ENCODE results near the gene CYP21A2. TPM values are rescaled to one million over a fixed set of nuclear protein-coding genes. Genes with fewer than 3 reads are reported as not detected.

Gene CYP21A2
- total and polyA plus RNA-seq, 10 of the 15 experiments (the other 5 are each of a cell fraction or from before 2014, with no cell fraction given), result 0.04 to 0.92 (median 0.23) TPM; not detected in 7

GRCh38 chr6:32082935-32083334 is 44.7 kb downstream of the CYP21A2 start:
- Histone ChIP-seq H3K4me2 (ENCODE audit: control insufficient read depth, insufficient read depth) (no peak overlapping the region), H4K20me1 (ENCODE audit: control insufficient read depth, insufficient read depth) (no peaks in the 10 kb centered on the region), H3K9ac (ENCODE audit: control insufficient read depth, insufficient read depth, low read length) (no peak overlapping the region), H3K9me3 (replicated peaks; ENCODE audit: control insufficient read depth, insufficient read depth, low read length) (no peaks in the 10 kb centered on the region), H3K4me3 (no peak overlapping the region), H3K27ac (ENCODE audit: control insufficient read depth, insufficient read depth) (no peak overlapping the region), H3K4me1 (ENCODE audit: control insufficient read depth, insufficient read depth, low read length) (peaks cover 16% of the 10 kb centered on the region), H3K27me3 (replicated peaks in 1 of 2; ENCODE audit: control insufficient read depth in 2 of 2, insufficient read depth in 2 of 2, low read length in 1 of 2) (peaks cover 3 to 8% of the 10 kb centered on the region in 2 experiments; a peak in 3 of 4 replicates), H3K36me3 (ENCODE audit: control insufficient read depth in 2 of 2, insufficient read depth in 2 of 2, low read length in 1 of 2) (no peaks in the 10 kb centered on the region), H2AFZ (ENCODE audit: control insufficient read depth, low read depth, low read length) (no peak overlapping the region), H3K79me2 (ENCODE audit: control insufficient read depth, insufficient read depth, low read length) (no peaks in the 10 kb centered on the region)
- ChIA-PET POLR2A (no interaction called here), SMC1A (ENCODE audit: uncharacterized antibody, unreplicated experiment) (no interaction called here), RAD21 (ENCODE audit: unreplicated experiment) (no interaction called here), CTCF (interaction anchor here (0.9 kb wide), 1 partner anchor 36 kb away, joined by 3 read pairs; no protein-coding TSS in a partner anchor)
- in situ Hi-C loops (cut with MboI) (no loop called here), intact Hi-C loops (cut with micrococcal nuclease; ENCODE audit: unreplicated experiment) (no loop called here)
- no peak for DNase-seq (ENCODE audit: low read depth, low spot score)
- WGBS (ENCODE audit: insufficient coverage, insufficient replicate concordance, low lambda C conversion rate, missing lambda C conversion rate), result 62% methylated on average over 9 of the region's 9 CpGs
- TF ChIP-seq FOS (IDR thresholded peaks at IDR 0.05; ENCODE audit: borderline replicate concordance, extremely low read depth, insufficient read length) (no peak), MYB (IDR thresholded peaks at IDR 0.05; ENCODE audit: borderline replicate concordance, low read depth, low read length) (no peak), REST (IDR thresholded peaks at IDR 0.05; ENCODE audit: low read depth, low read length) (no peak), ZNF622 (IDR thresholded peaks at IDR 0.05) (no peak), LARP7 (IDR thresholded peaks at IDR 0.05) (no peak), BHLHE40 (IDR thresholded peaks at IDR 0.05; ENCODE audit: borderline replicate concordance in 1 of 2, low read depth in 2 of 2, low read length in 1 of 2) (no peak), MEF2A (IDR thresholded peaks at IDR 0.05; ENCODE audit: insufficient read depth, low read depth, low read length) (no peak), TCF7 (IDR thresholded peaks at IDR 0.05; ENCODE audit: borderline replicate concordance) (no peak), RUNX3 (IDR thresholded peaks at IDR 0.05; ENCODE audit: low read length) (no peak), NR2F1 (conservative IDR thresholded peaks at IDR 0.05) (no peak), ATF2 (IDR thresholded peaks at IDR 0.05; ENCODE audit: low read length) (no peak), IRF4 (IDR thresholded peaks at IDR 0.05; ENCODE audit: low read depth, low read length) (no peak), PAX5 (IDR thresholded peaks at IDR 0.05; ENCODE audit: borderline replicate concordance, low read depth, low read length) (no peak), NR2C2 (IDR thresholded peaks at IDR 0.05; ENCODE audit: borderline replicate concordance, control insufficient read depth, insufficient read length, low read depth) (no peak), YBX1 (IDR thresholded peaks at IDR 0.05) (no peak), POLR2AphosphoS2 (IDR thresholded peaks at IDR 0.05; ENCODE audit: low read depth, low read length) (no peak)
- TF ChIP-seq, protein P1, sequence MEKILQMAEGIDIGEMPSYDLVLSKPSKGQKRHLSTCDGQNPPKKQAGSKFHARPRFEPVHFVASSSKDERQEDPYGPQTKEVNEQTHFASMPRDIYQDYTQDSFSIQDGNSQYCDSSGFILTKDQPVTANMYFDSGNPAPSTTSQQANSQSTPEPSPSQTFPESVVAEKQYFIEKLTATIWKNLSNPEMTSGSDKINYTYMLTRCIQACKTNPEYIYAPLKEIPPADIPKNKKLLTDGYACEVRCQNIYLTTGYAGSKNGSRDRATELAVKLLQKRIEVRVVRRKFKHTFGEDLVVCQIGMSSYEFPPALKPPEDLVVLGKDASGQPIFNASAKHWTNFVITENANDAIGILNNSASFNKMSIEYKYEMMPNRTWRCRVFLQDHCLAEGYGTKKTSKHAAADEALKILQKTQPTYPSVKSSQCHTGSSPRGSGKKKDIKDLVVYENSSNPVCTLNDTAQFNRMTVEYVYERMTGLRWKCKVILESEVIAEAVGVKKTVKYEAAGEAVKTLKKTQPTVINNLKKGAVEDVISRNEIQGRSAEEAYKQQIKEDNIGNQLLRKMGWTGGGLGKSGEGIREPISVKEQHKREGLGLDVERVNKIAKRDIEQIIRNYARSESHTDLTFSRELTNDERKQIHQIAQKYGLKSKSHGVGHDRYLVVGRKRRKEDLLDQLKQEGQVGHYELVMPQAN (conservative IDR thresholded peaks at IDR 0.05), result no peak
- TF ChIP-seq, protein P2, sequence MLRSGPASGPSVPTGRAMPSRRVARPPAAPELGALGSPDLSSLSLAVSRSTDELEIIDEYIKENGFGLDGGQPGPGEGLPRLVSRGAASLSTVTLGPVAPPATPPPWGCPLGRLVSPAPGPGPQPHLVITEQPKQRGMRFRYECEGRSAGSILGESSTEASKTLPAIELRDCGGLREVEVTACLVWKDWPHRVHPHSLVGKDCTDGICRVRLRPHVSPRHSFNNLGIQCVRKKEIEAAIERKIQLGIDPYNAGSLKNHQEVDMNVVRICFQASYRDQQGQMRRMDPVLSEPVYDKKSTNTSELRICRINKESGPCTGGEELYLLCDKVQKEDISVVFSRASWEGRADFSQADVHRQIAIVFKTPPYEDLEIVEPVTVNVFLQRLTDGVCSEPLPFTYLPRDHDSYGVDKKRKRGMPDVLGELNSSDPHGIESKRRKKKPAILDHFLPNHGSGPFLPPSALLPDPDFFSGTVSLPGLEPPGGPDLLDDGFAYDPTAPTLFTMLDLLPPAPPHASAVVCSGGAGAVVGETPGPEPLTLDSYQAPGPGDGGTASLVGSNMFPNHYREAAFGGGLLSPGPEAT (IDR thresholded peaks at IDR 0.05; ENCODE audit: low read depth), result no peak
- FAIRE-seq, result no peak
- no TSS peak for BruUV-seq (replicated peaks)
- ATAC-seq, result no peak
